Nephron progenitor cell (in vitro differentiated cells): ENCODE data around the gene FAM180B.

Experiments
- DNase-seq: peaks from one replicate; pipeline ENCODE4 v3.0.0; 2021
- H3K27ac Mint-ChIP-seq: 2 replicates; pipeline ENCODE4 v1.8.0; 2021; ENCODE audit warnings: mild to moderate bottlenecking, moderate library complexity, mixed read lengths
- H3K27me3 Mint-ChIP-seq: 2 replicates; pipeline ENCODE4 v1.8.0; 2021; ENCODE audit warnings: mild to moderate bottlenecking, low read depth, mixed read lengths; ENCODE audit not compliant: poor library complexity
- H3K36me3 Mint-ChIP-seq: 2 replicates; pipeline ENCODE4 v1.8.0; 2021; ENCODE audit warnings: low read depth, mixed read lengths
- H3K4me1 Mint-ChIP-seq: 2 replicates; pipeline ENCODE4 v1.8.0; 2021; ENCODE audit warnings: mixed read lengths
- H3K4me3 Mint-ChIP-seq: 2 replicates; pipeline ENCODE4 v1.8.0; 2021; ENCODE audit warnings: mild to moderate bottlenecking, moderate library complexity, mixed read lengths
- H3K9me3 Mint-ChIP-seq: 2 replicates; pipeline ENCODE4 v1.8.0; 2021; ENCODE audit warnings: mild to moderate bottlenecking, moderate library complexity, mixed read lengths
- CTCF ChIP-seq: fragments of 200-600 bp; sonication (generic); IDR thresholded peaks from 2 replicates; pipeline ENCODE4 v1.5.0; 2021; ENCODE audit warnings: antibody characterized with exemption

Gene FAM180B

GRCh38 chr11:47565340-47566148 lies 20.9 kb upstream of the FAM180B start, which contains the start of gene PTPMT1:
PTPMT1 (plus strand) TSS chr11:47565599; CDS start chr11:47565623, 24 bp downstream.
- peak; percentile 78 for DNase-seq
- Mint-ChIP-seq H3K4me3 (peak within 1 kb of the TSS; percentile 85), H3K27ac (peak within 1 kb of the TSS; percentile 66), H3K27me3 (peaks cover 3% of the 10 kb centered on the region), H3K9me3 (no peaks in the 10 kb centered on the region), H3K36me3 (peaks cover 9% of the 10 kb centered on the region), H3K4me1 (peaks cover 14% of the 10 kb centered on the region)
- no peak for TF ChIP-seq CTCF

- Mint-ChIP-seq H3K4me1 (peaks cover 14% of the 10 kb centered on the region), H3K36me3 (peaks cover 10% of the 10 kb centered on the region), H3K9me3 (no peaks in the 10 kb centered on the region), H3K27ac (no peak overlapping the region), H3K27me3 (no peaks in the 10 kb centered on the region), H3K4me3 (peak overlapping the region; percentile 85)
- no peak for DNase-seq
- TF ChIP-seq CTCF: no peak
These were observed 20.3 kb upstream of the FAM180B start for GRCh38 chr11:47566149-47566698.

- H3K4me1 Mint-ChIP-seq: peaks cover 14% of the 10 kb centered on the region
- H3K27me3 Mint-ChIP-seq: no peaks in the 10 kb centered on the region
- DNase-seq: no peak
- H3K36me3 Mint-ChIP-seq: peaks cover 36% of the 10 kb centered on the region
- no peak overlapping the region for H3K27ac Mint-ChIP-seq
- no peak overlapping the region for H3K4me3 Mint-ChIP-seq
- H3K9me3 Mint-ChIP-seq: no peaks in the 10 kb centered on the region
- TF ChIP-seq CTCF: no peak
These were observed 16.8 kb upstream of the FAM180B start for GRCh38 chr11:47569646-47570045.

GRCh38 chr11:47570651-47571356 lies 15.7 kb upstream of the FAM180B start:
- peaks cover 48% of the 10 kb centered on the region for H3K36me3 Mint-ChIP-seq

GRCh38 chr11:47571357-47571729 lies 15.1 kb upstream of the FAM180B start:
- Mint-ChIP-seq H3K27me3 (no peaks in the 10 kb centered on the region), H3K27ac (peak overlapping the region; percentile 7), H3K4me1 (peaks cover 5% of the 10 kb centered on the region), H3K36me3 (peaks cover 52% of the 10 kb centered on the region), H3K9me3 (no peaks in the 10 kb centered on the region), H3K4me3 (no peak overlapping the region)
- DNase-seq: no peak
- TF ChIP-seq CTCF: no peak

More at GRCh38 chr11:47570651-47571356, 15.7 kb upstream of the FAM180B start:
- H3K27ac Mint-ChIP-seq: no peak overlapping the region
- no peaks in the 10 kb centered on the region for H3K9me3 Mint-ChIP-seq
- DNase-seq: no peak
- no peak overlapping the region for H3K4me3 Mint-ChIP-seq
- peaks cover 10% of the 10 kb centered on the region for H3K4me1 Mint-ChIP-seq
- TF ChIP-seq CTCF: no peak
- no peaks in the 10 kb centered on the region for H3K27me3 Mint-ChIP-seq
